ENCODE data around the gene SPEM3. TPM values are rescaled to one million over a fixed set of nuclear protein-coding genes. Genes with fewer than 3 reads are reported as not detected.
"Not testable (repeated sequence)": the region's sequence is repeated elsewhere in the genome, so short reads cannot be mapped to it uniquely, and the experiment has no call there.

Gene SPEM3
- total RNA-seq, 1 donor from 2014 or later = not detected

- peak overlapping the region; percentile 90 for H3K4me3 ChIP-seq (ENCODE audit: low read depth, low read length)
- TF ChIP-seq CTCF (conservative IDR thresholded peaks at IDR 0.05; ENCODE audit: low read depth, low read length) = no peak
- no peak for DNase-seq (ENCODE audit: low read depth)
Measured at GRCh38 chr17:7480089-7480384, 51.4 kb downstream of the SPEM3 start.

GRCh38 chr17:7481275-7481674 lies 52.6 kb downstream of the SPEM3 start, which contains the start of gene SLC35G6:
Gene SLC35G6, plus strand, starts transcription at chr17:7481446. Its CDS starts 71 bp downstream, at chr17:7481517.
- DNase-seq (ENCODE audit: low read depth); H3K4me3 ChIP-seq (ENCODE audit: low read depth, low read length): not testable (repeated sequence)

- not testable (repeated sequence) for DNase-seq (ENCODE audit: low read depth); H3K4me3 ChIP-seq (ENCODE audit: low read depth, low read length)
Measured at GRCh38 chr17:7481842-7482741, 53.4 kb downstream of the SPEM3 start.

Other genes with a start within 250 kb of the SPEM3 start
- gene ASGR1, start 249.5 kb upstream of the SPEM3 start, total RNA-seq = 0.72 and 5.1 TPM in 2 replicates
- 2.6 and 7.8 TPM in 2 replicates for gene DLG4, start 209.0 kb upstream of the SPEM3 start, total RNA-seq
- gene ACADVL, start 208.9 kb upstream of the SPEM3 start, total RNA-seq = 320 and 573 TPM in 2 replicates
- gene DVL2, start 194.3 kb upstream of the SPEM3 start, total RNA-seq = 46.5 and 68.0 TPM in 2 replicates
- gene PHF23, start 189.4 kb upstream of the SPEM3 start, total RNA-seq = 27.1 and 42.8 TPM in 2 replicates
- gene GABARAP, start 186.4 kb upstream of the SPEM3 start, total RNA-seq = 298 and 570 TPM in 2 replicates
- gene CTDNEP1, start 177.1 kb upstream of the SPEM3 start, total RNA-seq = 36.4 and 58.5 TPM in 2 replicates
- gene ELP5, start 176.6 kb upstream of the SPEM3 start, total RNA-seq = 37.0 and 54.8 TPM in 2 replicates
- 105 and 200 TPM in 2 replicates for gene CLDN7, start 166.4 kb upstream of the SPEM3 start, total RNA-seq
- gene SLC2A4, start 147.1 kb upstream of the SPEM3 start, total RNA-seq = 0.23 and 0.36 TPM in 2 replicates
- 0.14 and 0.35 TPM in 2 replicates for gene YBX2, start 134.2 kb upstream of the SPEM3 start, total RNA-seq
- 353 and 817 TPM in 2 replicates for gene EIF5A, start 121.2 kb upstream of the SPEM3 start, total RNA-seq
- 91.5 and 104 TPM in 2 replicates for gene GPS2, start 113.5 kb upstream of the SPEM3 start, total RNA-seq
- gene NEURL4, start 99.5 kb upstream of the SPEM3 start, total RNA-seq = 13.4 and 19.3 TPM in 2 replicates
- gene ACAP1, start 92.3 kb upstream of the SPEM3 start, total RNA-seq = 0.81 and 1.4 TPM in 2 replicates
- 9.8 and 12.3 TPM in 2 replicates for gene KCTD11, start 76.7 kb upstream of the SPEM3 start, total RNA-seq
- not detected in 2 replicates for gene TMEM95, start 73.7 kb upstream of the SPEM3 start, total RNA-seq
- 5.4 and 7.3 TPM in 2 replicates for gene TNK1, start 47.8 kb upstream of the SPEM3 start, total RNA-seq
- gene PLSCR3, start 34.3 kb upstream of the SPEM3 start, total RNA-seq = 33.0 and 59.0 TPM in 2 replicates
- 134 and 163 TPM in 2 replicates for gene TMEM256, start 24.8 kb upstream of the SPEM3 start, total RNA-seq
- gene NLGN2, start 21.0 kb upstream of the SPEM3 start, total RNA-seq = 2.5 and 10.3 TPM in 2 replicates
- not detected in 2 replicates for gene SPEM1, start 8.5 kb upstream of the SPEM3 start, total RNA-seq
- not detected in 2 replicates for gene SPEM2, start 3.2 kb upstream of the SPEM3 start, total RNA-seq
- gene TMEM102, start 6.6 kb downstream of the SPEM3 start, total RNA-seq = 24.6 and 25.0 TPM in 2 replicates
- 0.51 and 11.5 TPM in 2 replicates for gene FGF11, start 10.7 kb downstream of the SPEM3 start, total RNA-seq
- 21.3 and 30.7 TPM in 2 replicates for gene CHRNB1, start 16.2 kb downstream of the SPEM3 start, total RNA-seq
- 17.9 and 24.6 TPM in 2 replicates for gene ZBTB4, start 50.8 kb downstream of the SPEM3 start, total RNA-seq
- not detected in 2 replicates for gene SLC35G6, start 52.6 kb downstream of the SPEM3 start, total RNA-seq
- gene POLR2A, start 55.5 kb downstream of the SPEM3 start, total RNA-seq = 30.3 and 30.5 TPM in 2 replicates
- gene TNFSF12, start 120.2 kb downstream of the SPEM3 start, total RNA-seq = 25.2 and 31.8 TPM in 2 replicates
- 5.2 and 6.4 TPM in 2 replicates for gene TNFSF13, start 129.9 kb downstream of the SPEM3 start, total RNA-seq
- gene SENP3, start 133.1 kb downstream of the SPEM3 start, total RNA-seq = 62.9 and 113 TPM in 2 replicates
- 10.7 and 16.7 TPM in 2 replicates for gene CD68, start 150.8 kb downstream of the SPEM3 start, total RNA-seq
- gene MPDU1, start 155.0 kb downstream of the SPEM3 start, total RNA-seq = 236 and 272 TPM in 2 replicates
- 18.7 and 19.0 TPM in 2 replicates for gene SOX15, start 161.2 kb downstream of the SPEM3 start, total RNA-seq
- 49.9 and 53.6 TPM in 2 replicates for gene FXR2, start 186.0 kb downstream of the SPEM3 start, total RNA-seq
- gene SAT2, start 199.0 kb downstream of the SPEM3 start, total RNA-seq = 32.6 and 43.4 TPM in 2 replicates
- gene SHBG, start 201.3 kb downstream of the SPEM3 start, total RNA-seq = not detected in 2 replicates
- gene ATP1B2, start 222.1 kb downstream of the SPEM3 start, total RNA-seq = not detected in 2 replicates

Data from epithelial cell of proximal tubule (primary cell).